ENCODE data around the gene UGT2B11.
"Not testable (repeated sequence)": the region's sequence is repeated elsewhere in the genome, so short reads cannot be mapped to it uniquely, and the experiment has no call there.

The UGT2B11 gene

DNA sequence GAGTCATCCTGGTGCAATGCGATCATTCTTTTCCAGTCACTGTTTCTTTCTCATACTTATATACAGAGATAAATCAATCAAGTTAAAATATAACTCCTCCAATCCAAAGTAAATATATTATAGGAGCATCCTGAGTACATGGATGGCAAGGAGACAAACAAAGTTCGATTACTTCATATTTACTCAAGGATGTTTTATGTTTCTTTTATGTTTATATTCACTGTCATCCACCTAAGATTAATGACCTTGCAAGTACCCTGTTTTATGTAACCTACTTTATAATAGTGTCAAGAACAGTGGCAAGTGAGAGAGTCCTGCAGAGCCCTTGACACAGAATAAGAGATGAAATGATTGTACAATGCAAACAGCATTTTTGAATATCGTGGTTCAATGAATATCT lies at the start of gene UGT2B11:
Gene UGT2B11 (minus strand): TSS at position 33 of the 400 bp plus-strand sequence. CDS start 26 bp downstream, at position 7.
- no peak for DNase-seq (ENCODE audit: low read depth in 2 of 2)

DNA sequence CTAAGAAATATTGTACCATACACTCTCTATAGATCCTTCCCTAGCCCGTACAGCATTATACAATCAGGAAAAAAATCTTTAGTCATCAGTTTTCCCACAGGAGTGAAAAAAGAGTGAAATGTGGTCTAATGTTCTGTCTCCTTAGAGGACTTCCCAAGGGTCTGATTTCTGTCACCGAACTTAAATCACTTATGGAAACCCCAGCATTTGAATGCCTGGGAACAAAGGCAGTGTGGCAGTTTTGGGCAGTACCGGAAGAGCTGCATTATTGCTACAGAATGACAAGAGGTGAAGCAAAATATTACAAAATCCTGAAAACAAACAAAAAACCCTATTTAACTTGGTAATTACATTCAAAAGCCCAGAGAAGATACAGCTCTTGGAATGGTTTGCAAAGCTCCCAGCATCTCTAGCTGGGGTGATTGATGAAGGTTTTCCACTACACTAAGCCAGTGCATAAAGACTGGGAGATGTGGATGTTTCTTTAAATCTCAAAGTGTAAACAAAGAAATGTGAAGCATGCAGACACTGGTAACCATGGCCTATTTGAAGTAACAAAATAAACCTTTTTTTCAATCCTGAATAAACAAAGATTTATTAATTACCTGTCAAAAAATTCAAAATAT lies 38.7 kb upstream of the UGT2B11 start:
- not testable (repeated sequence) for DNase-seq (ENCODE audit: low read depth in 2 of 2)

DNA sequence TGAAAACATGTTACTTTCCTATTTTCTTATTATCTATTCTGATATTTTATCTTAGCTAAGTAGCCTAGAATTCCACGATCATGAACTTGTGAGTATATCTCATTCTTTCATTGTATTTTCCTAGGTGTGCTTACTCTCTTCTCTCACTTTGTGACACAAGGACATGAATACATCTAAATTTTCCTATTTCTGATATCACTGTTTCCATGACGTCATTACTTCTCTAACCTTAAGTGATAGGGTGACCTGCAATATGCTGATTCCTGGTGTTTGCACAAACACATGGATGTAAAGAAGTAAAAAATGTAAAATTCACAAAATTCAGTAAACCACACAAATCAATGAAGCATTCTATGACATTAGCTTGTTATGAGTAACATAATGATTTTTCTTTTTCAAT lies 36.3 kb upstream of the UGT2B11 start:
- not testable (repeated sequence) for DNase-seq (ENCODE audit: low read depth in 2 of 2)

DNA sequence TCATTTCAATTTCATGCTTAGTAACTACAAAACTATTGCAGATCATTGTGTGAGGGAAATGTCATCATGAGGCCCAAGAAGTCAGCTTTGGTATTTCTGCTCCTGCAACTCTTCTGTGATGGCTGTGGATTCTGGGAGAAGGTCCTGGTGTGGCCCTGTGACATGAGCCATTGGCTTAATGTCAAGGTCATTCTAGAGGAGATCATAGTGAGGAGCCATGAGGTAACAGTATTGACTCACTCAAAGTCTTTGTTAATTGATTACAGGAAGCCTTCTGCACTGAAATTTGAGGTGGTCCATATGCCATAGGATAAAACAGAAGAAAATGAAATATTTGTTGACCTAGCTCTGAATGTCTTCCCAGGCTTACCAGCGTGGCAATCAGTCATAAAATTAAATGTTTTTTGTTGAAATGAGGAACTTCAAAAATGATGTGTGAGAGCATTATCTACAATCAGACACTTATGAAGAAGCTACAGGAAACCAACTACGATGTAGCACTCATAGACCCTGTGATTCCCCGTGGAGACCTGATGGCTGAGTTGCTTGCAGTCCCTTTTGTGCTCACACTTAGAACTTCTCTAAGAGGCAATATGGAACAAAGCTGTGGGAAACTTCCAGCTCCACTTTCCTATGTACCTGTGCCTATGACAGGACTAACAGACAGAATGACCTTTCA lies 28.2 kb upstream of the UGT2B11 start:
- not testable (repeated sequence) for DNase-seq (ENCODE audit: low read depth in 2 of 2)

- not testable (repeated sequence) for DNase-seq (ENCODE audit: low read depth in 2 of 2)
Observed at GRCh38 chr4:69241746-69242145, 27.2 kb upstream of the UGT2B11 start.

GRCh38 chr4:69240787-69241186 lies 26.2 kb upstream of the UGT2B11 start:
- not testable (repeated sequence) for DNase-seq (ENCODE audit: low read depth in 2 of 2)

- no peak for DNase-seq (ENCODE audit: low read depth in 2 of 2)
Observed at GRCh38 chr4:69239557-69240168, 25.1 kb upstream of the UGT2B11 start.

GRCh38 chr4:69239092-69239491 lies 24.5 kb upstream of the UGT2B11 start:
- DNase-seq (ENCODE audit: low read depth in 2 of 2): no peak

- DNase-seq (ENCODE audit: low read depth in 2 of 2): no peak
Observed at GRCh38 chr4:69224891-69225290, 10.3 kb upstream of the UGT2B11 start.

DNA sequence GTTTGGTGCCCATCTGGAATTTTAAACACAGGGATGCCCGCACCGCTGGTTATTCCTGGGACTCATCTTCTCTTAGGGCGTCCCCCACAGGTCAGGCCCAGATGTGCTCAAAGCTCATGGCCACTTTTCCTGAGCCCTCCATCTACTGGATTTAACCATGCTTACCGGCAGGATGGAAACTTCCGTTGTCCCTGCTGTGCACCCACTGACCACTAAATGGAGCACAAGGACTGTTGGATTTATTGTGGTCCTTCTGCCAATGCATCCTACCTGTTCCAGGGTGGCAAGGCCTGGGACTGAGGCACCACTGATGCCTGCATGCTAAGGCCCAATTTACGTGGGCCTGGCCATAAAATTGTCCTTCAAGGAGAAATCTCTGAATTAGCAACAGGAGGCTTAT lies 8.7 kb upstream of the UGT2B11 start:
- DNase-seq (ENCODE audit: low read depth in 2 of 2): not testable (repeated sequence)

DNA sequence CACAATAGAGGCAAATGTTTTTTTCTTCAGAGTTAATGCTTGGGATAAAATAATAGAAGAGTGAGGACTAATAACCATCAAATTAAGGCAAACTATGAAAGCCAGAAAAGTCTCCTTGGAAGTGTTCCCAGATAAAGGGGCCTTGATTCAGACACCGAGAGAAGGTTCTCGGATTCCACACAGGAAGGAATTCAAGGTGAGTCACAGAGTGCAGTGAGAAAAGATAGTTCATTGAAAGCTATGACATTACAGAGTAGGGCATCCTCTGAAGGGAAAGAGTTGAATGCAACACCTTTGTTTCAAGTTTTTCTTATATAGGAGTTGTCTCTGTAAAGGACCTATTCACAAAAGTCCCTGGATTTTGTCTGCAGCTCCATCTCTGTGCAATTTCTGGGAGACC lies 3.9 kb upstream of the UGT2B11 start:
- DNase-seq (ENCODE audit: low read depth in 2 of 2): not testable (repeated sequence)

GRCh38 chr4:69210911-69211310 lies 3.6 kb downstream of the UGT2B11 start:
- no peak for DNase-seq (ENCODE audit: low read depth in 2 of 2)

GRCh38 chr4:69198506-69198905 lies 16.0 kb downstream of the UGT2B11 start:
- not testable (repeated sequence) for DNase-seq (ENCODE audit: low read depth in 2 of 2)

DNA sequence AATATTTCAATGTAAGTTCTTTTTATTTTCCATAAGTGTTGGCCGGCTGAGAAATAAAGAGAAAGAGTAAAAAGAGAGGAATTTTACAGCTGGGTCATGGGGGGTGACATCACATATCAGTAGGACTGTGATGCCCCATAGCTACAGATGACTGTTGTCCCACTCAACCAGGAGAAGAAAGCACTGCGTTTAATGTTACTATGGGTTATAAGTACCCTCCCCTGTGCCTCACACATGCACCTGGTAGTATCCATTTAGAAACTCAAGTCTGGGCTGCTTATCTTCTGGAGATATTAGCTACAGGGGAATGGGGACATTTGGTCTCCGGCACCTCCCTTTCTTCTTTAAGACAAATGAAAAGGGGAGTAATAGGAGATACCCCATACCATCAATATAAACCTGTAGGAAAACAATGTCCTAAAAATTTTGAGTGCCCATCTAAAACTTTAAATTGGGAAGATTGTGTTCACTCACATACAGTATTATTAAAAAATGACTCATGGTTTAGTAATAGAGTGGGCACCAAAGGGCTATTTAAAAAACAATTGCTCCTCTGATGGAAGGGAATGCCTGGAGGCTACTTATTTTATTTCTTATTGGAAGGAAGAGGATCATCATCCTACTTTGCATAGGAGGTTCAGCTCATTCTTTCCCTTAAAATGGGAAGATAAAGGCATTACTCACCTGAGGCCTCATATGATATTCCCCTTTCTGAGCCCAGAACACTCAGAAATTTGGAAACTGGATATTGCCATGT lies 18.2 kb downstream of the UGT2B11 start:
- no peak for DNase-seq (ENCODE audit: low read depth in 2 of 2)

- no peak for DNase-seq (ENCODE audit: low read depth in 2 of 2)
Observed at GRCh38 chr4:69194166-69194565, 20.4 kb downstream of the UGT2B11 start.

- DNase-seq (ENCODE audit: low read depth in 2 of 2): not testable (repeated sequence)
Observed at GRCh38 chr4:69191905-69192304, 22.6 kb downstream of the UGT2B11 start.

- DNase-seq (ENCODE audit: low read depth in 2 of 2): not testable (repeated sequence)
Observed at GRCh38 chr4:69190621-69191020, 23.9 kb downstream of the UGT2B11 start.

DNA sequence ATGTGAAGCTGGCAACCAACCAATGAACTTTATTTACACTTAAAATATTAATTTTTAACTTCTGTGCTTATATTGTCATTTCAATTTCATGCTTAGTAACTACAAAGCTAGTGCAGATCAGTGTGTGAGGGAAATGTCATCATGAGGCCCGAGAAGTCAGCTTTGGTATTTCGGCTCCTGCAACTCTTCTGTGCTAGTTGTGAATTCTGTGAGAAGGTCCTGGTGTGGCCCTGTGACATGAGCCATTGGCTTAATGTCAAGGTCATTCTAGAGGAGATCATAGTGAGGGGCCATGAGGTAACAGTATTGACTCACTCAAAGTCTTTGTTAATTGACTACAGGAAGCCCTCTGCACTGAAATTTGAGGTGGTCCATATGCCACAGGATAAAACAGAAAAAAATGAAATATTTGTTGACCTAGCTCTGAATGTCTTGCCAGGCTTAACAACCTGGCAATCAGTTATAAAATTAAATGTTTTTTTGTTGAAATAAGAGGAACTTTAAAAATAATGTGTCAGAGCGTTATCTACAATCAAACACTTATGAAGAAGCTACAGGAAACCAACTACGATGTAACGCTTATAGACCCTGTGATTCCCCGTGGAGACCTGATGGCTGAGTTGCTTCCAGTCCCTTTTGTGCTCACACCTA lies 32.9 kb downstream of the UGT2B11 start:
- not testable (repeated sequence) for DNase-seq (ENCODE audit: low read depth in 2 of 2)

DNA sequence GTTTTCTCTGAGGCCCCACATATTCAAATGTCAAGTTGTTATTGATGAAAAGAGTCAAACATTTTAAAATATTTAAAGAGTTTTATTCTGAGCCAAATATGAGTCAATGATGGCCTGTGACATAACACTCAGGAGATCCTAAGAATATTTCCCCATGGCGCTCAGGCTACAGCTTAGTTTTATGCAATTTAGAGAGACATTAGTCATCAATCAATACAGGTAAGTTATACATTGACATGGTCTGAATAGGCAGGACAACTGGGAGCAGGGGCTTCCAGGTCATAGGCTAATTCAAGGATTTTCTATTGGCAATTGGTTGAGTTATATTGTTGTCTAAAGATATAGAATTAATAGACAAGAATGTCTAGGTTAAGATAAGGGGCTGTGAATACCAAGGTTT lies 34.7 kb downstream of the UGT2B11 start:
- not testable (repeated sequence) for DNase-seq (ENCODE audit: low read depth in 2 of 2)

DNA sequence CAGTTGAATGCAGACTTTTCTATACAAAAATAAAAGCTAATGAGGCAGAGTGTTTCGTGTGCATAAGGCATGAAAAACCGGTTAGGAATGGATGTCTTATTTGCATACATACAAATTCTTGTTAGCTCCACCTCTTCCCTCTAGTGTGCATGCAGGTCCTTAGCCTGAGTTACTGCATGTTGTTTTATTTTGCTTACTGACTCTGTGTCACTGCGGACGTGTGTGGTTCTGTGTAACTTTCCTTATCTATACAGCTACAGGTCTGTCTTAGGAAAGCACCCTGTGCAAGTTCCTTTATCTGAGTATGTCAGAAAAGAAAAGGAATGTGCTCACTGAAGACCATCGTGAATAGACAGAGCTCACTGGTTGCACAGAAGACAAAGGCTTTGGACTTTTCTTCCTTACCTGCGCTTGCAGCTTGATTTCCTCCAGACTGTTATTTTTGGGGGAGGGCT lies 35.8 kb downstream of the UGT2B11 start:
- not testable (repeated sequence) for DNase-seq (ENCODE audit: low read depth in 2 of 2)

Data from stimulated activated CD8-positive, alpha-beta memory T cell treated with anti-CD3 and anti-CD28 coated beads, Interleukin-15, amount 100 ng/mL, for 4 hours (primary cell).